ENCODE results near the gene TEX14.

GRCh38 chr17:58565389-58566311, 126.2 kb downstream of the TEX14 start:
- TF ChIP-seq POLR2AphosphoS5 (IDR thresholded peaks at IDR 0.05; ENCODE audit: insufficient read depth, low read depth, low read length) (no peak), CTCF (IDR thresholded peaks at IDR 0.05; ENCODE audit: extremely low read depth in 1 of 2, insufficient read depth in 1 of 2, low read depth in 1 of 2, low read length in 2 of 2) (no peak)
- TF ChIP-seq, protein P1, sequence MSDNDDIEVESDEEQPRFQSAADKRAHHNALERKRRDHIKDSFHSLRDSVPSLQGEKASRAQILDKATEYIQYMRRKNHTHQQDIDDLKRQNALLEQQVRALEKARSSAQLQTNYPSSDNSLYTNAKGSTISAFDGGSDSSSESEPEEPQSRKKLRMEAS (IDR thresholded peaks at IDR 0.05; ENCODE audit: insufficient read depth, insufficient read length): no peak

Measured in endothelial cell of umbilical vein (primary cell).